H9 (cell line): Measurements from ENCODE around the gene SLC12A8. TPM values are rescaled to one million over a fixed set of nuclear protein-coding genes. Genes with fewer than 3 reads are reported as not detected.

Experiments
- DNase-seq: peaks from one replicate; pipeline ENCODE4 v3.0.0-alpha.2; 2017
- H2AFZ ChIP-seq: one replicate; pipeline ENCODE4 v1.6.1; 2013; ENCODE audit warnings: mild to moderate bottlenecking, low read length, control low read depth, moderate library complexity
- H2AK5ac ChIP-seq: 2 replicates; pipeline ENCODE4 v1.6.1; 2013; ENCODE audit warnings: low read length, control low read depth, mixed read lengths; ENCODE audit not compliant: insufficient read length
- H2BK120ac ChIP-seq: one replicate; pipeline ENCODE4 v1.6.1; 2013; ENCODE audit warnings: low read depth, mild to moderate bottlenecking, low read length, control low read depth, inconsistent platforms; ENCODE audit not compliant: poor library complexity, severe bottlenecking
- H2BK12ac ChIP-seq: 2 replicates; pipeline ENCODE4 v1.6.1; 2013; ENCODE audit warnings: low read length, control low read depth, mixed read lengths, low read depth; ENCODE audit not compliant: insufficient read length
- H2BK15ac ChIP-seq: 2 replicates; pipeline ENCODE4 v1.6.1; 2013; ENCODE audit warnings: low read depth, low read length, control low read depth
- H2BK20ac ChIP-seq: one replicate; pipeline ENCODE4 v1.6.1; 2013; ENCODE audit warnings: low read depth, mild to moderate bottlenecking, low read length, control low read depth, inconsistent platforms; ENCODE audit not compliant: poor library complexity, severe bottlenecking
- H2BK5ac ChIP-seq: 2 replicates; pipeline ENCODE4 v1.6.1; 2013; ENCODE audit warnings: low read length, control low read depth, mixed read lengths; ENCODE audit not compliant: insufficient read length
- H3K14ac ChIP-seq: 2 replicates; pipeline ENCODE4 v1.6.1; 2013; ENCODE audit warnings: low read length, control low read depth; ENCODE audit not compliant: insufficient read depth
- H3K18ac ChIP-seq: 2 replicates; pipeline ENCODE4 v1.6.1; 2013; ENCODE audit warnings: low read depth, mild to moderate bottlenecking, mixed read lengths, low read length, control low read depth; ENCODE audit not compliant: insufficient read length
- H3K23ac ChIP-seq: 2 replicates; pipeline ENCODE4 v1.6.1; 2013; ENCODE audit warnings: low read length, control low read depth, mixed read lengths, low read depth; ENCODE audit not compliant: insufficient read length
- H3K23me2 ChIP-seq: 2 replicates; pipeline ENCODE4 v1.6.1; 2013; ENCODE audit warnings: low read depth, mild to moderate bottlenecking, mixed read lengths, low read length, control low read depth; ENCODE audit not compliant: insufficient read length, poor library complexity, severe bottlenecking
- H3K27ac ChIP-seq: 2 replicates; pipeline ENCODE4 v1.5.1; 2013; ENCODE audit warnings: low read length, control low read depth, mixed read lengths, low read depth; ENCODE audit not compliant: insufficient read length
- H3K27me3 ChIP-seq: 2 replicates; pipeline ENCODE4 v1.6.1; 2013; ENCODE audit warnings: low read length, control low read depth, inconsistent platforms; ENCODE audit not compliant: insufficient read depth
- H3K4ac ChIP-seq: 2 replicates; pipeline ENCODE4 v1.6.1; 2013; ENCODE audit warnings: low read depth, mild to moderate bottlenecking, control low read depth, inconsistent platforms, low read length, moderate library complexity
- H3K4me1 ChIP-seq: 2 replicates; pipeline ENCODE4 v1.6.1; 2013; ENCODE audit warnings: low read length, control low read depth, inconsistent platforms; ENCODE audit not compliant: insufficient read depth
- H3K4me2 ChIP-seq: 2 replicates; pipeline ENCODE4 v1.6.1; 2013; ENCODE audit warnings: low read length, control low read depth, mixed read lengths; ENCODE audit not compliant: insufficient read length, insufficient read depth
- H3K56ac ChIP-seq: 2 replicates; pipeline ENCODE4 v1.6.1; 2013; ENCODE audit warnings: low read depth, mild to moderate bottlenecking, mixed read lengths, low read length, control low read depth; ENCODE audit not compliant: insufficient read length
- H3K79me1 ChIP-seq: 2 replicates; pipeline ENCODE4 v1.6.1; 2013; ENCODE audit warnings: low read depth, mild to moderate bottlenecking, moderate library complexity, low read length, control low read depth, inconsistent platforms; ENCODE audit not compliant: insufficient read depth, poor library complexity, severe bottlenecking
- H3K79me2 ChIP-seq: 2 replicates; pipeline ENCODE4 v1.6.1; 2013; ENCODE audit warnings: low read length, control low read depth, inconsistent platforms; ENCODE audit not compliant: insufficient read depth
- H3K9ac ChIP-seq: 2 replicates; pipeline ENCODE4 v1.6.1; 2013; ENCODE audit warnings: low read length, control low read depth, mixed read lengths; ENCODE audit not compliant: insufficient read length; ENCODE audit errors: extremely low read depth
- H3K9me3 ChIP-seq: one replicate; pipeline ENCODE4 v1.6.1; 2013; ENCODE audit warnings: low read depth, low read length, inconsistent platforms; ENCODE audit not compliant: control insufficient read depth
- H3T11ph ChIP-seq: one replicate; pipeline ENCODE4 v1.6.1; 2013; ENCODE audit warnings: mild to moderate bottlenecking, low read length, control low read depth, inconsistent platforms
- H4K20me1 ChIP-seq: one replicate; pipeline ENCODE4 v1.6.1; 2013; ENCODE audit not compliant: control insufficient read depth, insufficient read length, insufficient read depth
- H4K5ac ChIP-seq: 2 replicates; pipeline ENCODE4 v1.6.1; 2013; ENCODE audit warnings: low read depth, mild to moderate bottlenecking, mixed read lengths, low read length, control low read depth; ENCODE audit not compliant: insufficient read length
- H4K8ac ChIP-seq: replicated peaks from 2 replicates; pipeline ENCODE4 v1.6.1; 2013; ENCODE audit warnings: low read length, control low read depth, mixed read lengths, low read depth; ENCODE audit not compliant: insufficient read length
- H4K91ac ChIP-seq: 2 replicates; pipeline ENCODE4 v1.6.1; 2013; ENCODE audit warnings: low read depth, mild to moderate bottlenecking, moderate library complexity, mixed read lengths, low read length, control low read depth; ENCODE audit not compliant: insufficient read length
- H3K27ac Mint-ChIP-seq, 3 experiments: 2 replicates in 2 of 3; 3 replicates in 1 of 3; pipeline ENCODE4 v1.8.0; 2020 to 2021; ENCODE audit warnings: mixed read lengths in 3 of 3, mild to moderate bottlenecking in 1 of 3, moderate library complexity in 1 of 3
- H3K27me3 Mint-ChIP-seq: 2 replicates; pipeline ENCODE4 v1.8.0; 2021; ENCODE audit warnings: low read depth, mild to moderate bottlenecking, moderate library complexity, mixed read lengths
- H3K36me3 Mint-ChIP-seq, 3 experiments: 2 replicates in 2 of 3; 3 replicates in 1 of 3; pipeline ENCODE4 v1.8.0; 2020 to 2021; ENCODE audit warnings: low read depth in 3 of 3, mixed read lengths in 3 of 3; ENCODE audit not compliant: insufficient read depth in 1 of 3
- H3K4me1 Mint-ChIP-seq, 2 experiments: 2 replicates each; pipeline ENCODE4 v1.8.0; 2020; ENCODE audit warnings: mixed read lengths in 2 of 2
- H3K4me3 Mint-ChIP-seq, 2 experiments: 2 replicates in 1 of 2; 3 replicates in 1 of 2; pipeline ENCODE4 v1.8.0; 2020 to 2021; ENCODE audit warnings: mild to moderate bottlenecking in 2 of 2, mixed read lengths in 2 of 2, moderate library complexity in 1 of 2
- H3K9me3 Mint-ChIP-seq, 2 experiments: 2 replicates in 1 of 2; 3 replicates in 1 of 2; pipeline ENCODE4 v1.8.0; 2020; ENCODE audit warnings: mild to moderate bottlenecking in 2 of 2, mixed read lengths in 2 of 2, moderate library complexity in 1 of 2
- WGBS: extraction: QIAGEN DNeasy Blood & Tissue Kit; methylation state at CpG from one replicate; pipeline ENCODE4 v1.1.7; 2013; ENCODE audit warnings: missing lambda C conversion rate, low lambda C conversion rate, mixed read lengths; ENCODE audit not compliant: insufficient read length; ENCODE audit errors: extremely low coverage; 5-methylcytosine and 5-hydroxymethylcytosine counted together
- total RNA-seq: library from RNA; stranded (reverse); gene quantifications from 2 replicates; pipeline ENCODE4 v1.2.1, GENCODE V29; 2021
- TF ChIP-seq, protein P1 (sequence below): fragments of 200-600 bp; sonication (generic); conservative IDR thresholded peaks from 3 replicates; pipeline ENCODE4 v1.8.0; 2021; ENCODE audit warnings: antibody characterized with exemption, mild to moderate bottlenecking

SLC12A8 gene
- total RNA-seq, 1 experiment from 2014 or later = 8.2 TPM

DNA sequence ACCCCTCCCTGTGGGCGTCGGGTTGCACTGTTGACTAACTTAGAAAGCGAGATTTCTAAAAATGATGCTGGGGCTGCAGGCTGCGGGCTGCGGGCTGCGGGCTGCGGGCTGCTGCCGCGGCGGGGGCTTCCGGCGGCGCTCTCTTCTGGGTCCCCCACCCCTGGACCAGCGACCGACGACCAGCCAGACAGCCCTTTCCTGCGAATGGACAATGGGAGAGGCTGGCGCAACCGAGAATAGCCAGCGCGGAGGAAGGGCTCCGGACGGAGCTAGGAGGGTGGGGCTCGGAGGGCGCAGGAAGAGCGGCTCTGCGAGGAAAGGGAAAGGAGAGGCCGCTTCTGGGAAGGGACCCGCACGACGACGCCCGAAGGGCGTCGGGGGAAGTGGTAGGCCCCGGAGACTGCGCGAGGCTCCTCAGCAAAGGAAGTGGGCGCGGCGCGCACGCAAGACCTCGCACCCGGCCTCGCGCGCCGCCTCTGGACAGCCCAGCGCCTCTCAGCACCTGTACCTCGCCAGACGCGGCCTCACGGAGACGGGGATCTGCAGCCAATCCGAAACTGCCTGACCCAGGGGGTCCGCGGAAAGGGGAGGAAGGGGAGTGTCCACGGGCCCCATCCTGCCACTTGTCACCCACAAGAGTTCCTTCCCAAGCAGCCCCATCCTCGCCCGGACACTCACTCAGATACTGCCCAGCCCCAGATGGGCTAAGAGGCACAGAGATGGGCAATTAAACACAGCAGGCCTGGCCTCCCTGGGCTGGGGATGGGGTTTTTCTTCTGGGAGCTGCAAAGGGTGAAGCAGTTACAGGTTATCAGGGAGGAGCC is 70.7 kb downstream of the SLC12A8 start:
- DNase-seq = peak; percentile 77
- no CpG with 5 or more reads among the region's 61 CpGs for WGBS
- no peak overlapping the region for H2AFZ ChIP-seq

More for the DNA sequence above, 70.7 kb downstream of the SLC12A8 start:
- Histone ChIP-seq H3K14ac (peak overlapping the region; percentile 69), H4K8ac (no peak overlapping the region), H3K9ac (no peak overlapping the region), H3T11ph (no peak overlapping the region), H4K91ac (no peak overlapping the region), H4K5ac (no peak overlapping the region), H2BK15ac (no peak overlapping the region), H3K4me2 (peak overlapping the region; percentile 63), H2AK5ac (no peak overlapping the region), H2BK12ac (no peak overlapping the region), H3K79me1 (no peaks in the 10 kb centered on the region), H3K27me3 (no peaks in the 10 kb centered on the region), H2BK20ac (no peak overlapping the region), H3K27ac (no peak overlapping the region), H3K18ac (no peak overlapping the region), H3K4ac (no peak overlapping the region), H2BK5ac (no peak overlapping the region), H3K9me3 (no peaks in the 10 kb centered on the region), H2BK120ac (no peak overlapping the region), H3K79me2 (no peaks in the 10 kb centered on the region), H3K23me2 (peaks cover 3% of the 10 kb centered on the region), H3K56ac (no peak overlapping the region), H3K4me1 (peaks cover 11% of the 10 kb centered on the region; the same call in 1 of the 2 replicates), H3K23ac (no peak overlapping the region), H4K20me1 (no peaks in the 10 kb centered on the region)
- H3K4me1 Mint-ChIP-seq = peaks cover 33 to 46% of the 10 kb centered on the region in 2 experiments
- H3K27me3 Mint-ChIP-seq = peaks cover 29% of the 10 kb centered on the region
- H3K9me3 Mint-ChIP-seq = no peaks in the 10 kb centered on the region
- no peak overlapping the region for H3K27ac Mint-ChIP-seq
- H3K36me3 Mint-ChIP-seq = peaks cover 0 to 7% (median 6%) of the 10 kb centered on the region in 3 experiments; a peak in 4 of 7 replicates
- H3K4me3 Mint-ChIP-seq = peak overlapping the region; percentile 62 to 69
- TF ChIP-seq, protein P1, sequence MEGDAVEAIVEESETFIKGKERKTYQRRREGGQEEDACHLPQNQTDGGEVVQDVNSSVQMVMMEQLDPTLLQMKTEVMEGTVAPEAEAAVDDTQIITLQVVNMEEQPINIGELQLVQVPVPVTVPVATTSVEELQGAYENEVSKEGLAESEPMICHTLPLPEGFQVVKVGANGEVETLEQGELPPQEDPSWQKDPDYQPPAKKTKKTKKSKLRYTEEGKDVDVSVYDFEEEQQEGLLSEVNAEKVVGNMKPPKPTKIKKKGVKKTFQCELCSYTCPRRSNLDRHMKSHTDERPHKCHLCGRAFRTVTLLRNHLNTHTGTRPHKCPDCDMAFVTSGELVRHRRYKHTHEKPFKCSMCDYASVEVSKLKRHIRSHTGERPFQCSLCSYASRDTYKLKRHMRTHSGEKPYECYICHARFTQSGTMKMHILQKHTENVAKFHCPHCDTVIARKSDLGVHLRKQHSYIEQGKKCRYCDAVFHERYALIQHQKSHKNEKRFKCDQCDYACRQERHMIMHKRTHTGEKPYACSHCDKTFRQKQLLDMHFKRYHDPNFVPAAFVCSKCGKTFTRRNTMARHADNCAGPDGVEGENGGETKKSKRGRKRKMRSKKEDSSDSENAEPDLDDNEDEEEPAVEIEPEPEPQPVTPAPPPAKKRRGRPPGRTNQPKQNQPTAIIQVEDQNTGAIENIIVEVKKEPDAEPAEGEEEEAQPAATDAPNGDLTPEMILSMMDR = peak; percentile 53
